Lower lobe of right lung (tissue), 2 donors: ENCODE measurements around the gene OSER1. TPM values are rescaled to one million over a fixed set of nuclear protein-coding genes. Genes with fewer than 3 reads are reported as not detected.

ENCODE experiments used
- ATAC-seq, 2 donors: fragments of 200-7000 bp; cut with Tn5 transposase; one replicate each; pipeline ENCODE4 v1.9.1; 2020 to 2022; ENCODE audit warnings: mild to moderate bottlenecking in 2 of 2, moderate library complexity in 2 of 2
- DNase-seq: peaks from one replicate; pipeline ENCODE4 v3.0.0-alpha.2; 2020
- H3K27ac ChIP-seq: fragments of 200-600 bp; one replicate; pipeline ENCODE4 v1.8.0; 2022
- H3K27me3 ChIP-seq: fragments of 200-600 bp; one replicate; pipeline ENCODE4 v1.8.0; 2022; ENCODE audit warnings: low read depth
- H3K36me3 ChIP-seq: fragments of 200-600 bp; one replicate; pipeline ENCODE4 v1.8.0; 2022; ENCODE audit warnings: mild to moderate bottlenecking
- H3K4me1 ChIP-seq: fragments of 200-600 bp; one replicate; pipeline ENCODE4 v1.8.0; 2022
- H3K4me3 ChIP-seq: fragments of 200-600 bp; one replicate; pipeline ENCODE4 v1.8.0; 2022; ENCODE audit warnings: mild to moderate bottlenecking
- H3K9me3 ChIP-seq: fragments of 200-600 bp; one replicate; pipeline ENCODE4 v1.8.0; 2022
- intact Hi-C: fragments of 100-400 bp; cut with DNase I; formaldehyde crosslinking; loops from one replicate; pipeline ENCODE4 v1.11.0; 2022
- total RNA-seq: library from RNA; stranded (reverse); fragmentation: NEBNext Ultra II Directional; extraction: Animal tissue kit (Norgen Biotek cat#: 25700); gene quantifications from one replicate; pipeline ENCODE4 v1.2.1, GENCODE V29; 2021
- TF ChIP-seq, protein P1 (sequence below): fragments of 200-600 bp; IDR thresholded peaks from one replicate; pipeline ENCODE4 v1.8.0; 2022; ENCODE audit warnings: antibody characterized with exemption, mild to moderate bottlenecking
- donor health status: DM: no; HTN: yes; CAD: no; lungs with severe emphysema.

OSER1 gene
- total RNA-seq, 1 donor from 2014 or later = 32.9 TPM

DNA sequence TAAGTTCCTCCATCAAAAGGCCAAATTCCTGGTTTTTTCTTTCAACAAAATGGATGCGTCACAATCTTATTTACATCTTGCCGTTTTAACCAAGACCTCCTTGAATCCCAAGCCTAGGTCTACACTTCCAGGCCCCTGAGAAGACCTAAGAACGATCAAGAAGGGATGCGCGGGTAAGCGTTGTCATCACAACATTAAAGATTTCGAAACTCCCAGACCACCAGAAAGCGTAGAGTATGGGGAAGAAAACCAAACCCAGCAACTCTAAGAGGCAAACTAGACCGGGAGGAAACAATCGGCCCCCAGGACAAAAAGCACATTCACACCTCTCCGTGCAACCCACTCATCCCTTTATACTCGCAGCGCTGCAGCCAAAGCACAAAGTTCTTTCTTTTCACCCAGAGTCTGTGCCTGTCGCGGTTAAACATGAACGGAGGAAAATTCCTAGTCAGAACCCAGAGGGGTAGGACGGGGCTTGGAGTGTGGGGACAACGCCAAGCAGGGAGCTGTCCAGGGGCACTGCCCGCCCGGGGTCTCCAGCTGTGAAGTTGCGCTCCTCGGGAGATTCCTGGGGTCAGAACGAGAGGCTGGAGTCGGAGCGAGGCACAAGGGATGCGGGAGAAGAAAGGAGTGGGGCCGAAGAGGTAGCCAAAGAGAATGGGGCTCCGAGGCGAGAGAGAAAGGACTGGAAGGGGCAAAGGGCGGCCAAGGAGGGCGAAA is 725 bp downstream of the OSER1 start:
- DNase-seq = no peak
- peaks cover 46% of the 10 kb centered on the region for H3K4me1 ChIP-seq
- peaks cover 18% of the 10 kb centered on the region for H3K36me3 ChIP-seq
- ATAC-seq = peak; percentile 5 to 17
- H3K27ac ChIP-seq = peak overlapping the region; percentile 95
- TF ChIP-seq, protein P1, sequence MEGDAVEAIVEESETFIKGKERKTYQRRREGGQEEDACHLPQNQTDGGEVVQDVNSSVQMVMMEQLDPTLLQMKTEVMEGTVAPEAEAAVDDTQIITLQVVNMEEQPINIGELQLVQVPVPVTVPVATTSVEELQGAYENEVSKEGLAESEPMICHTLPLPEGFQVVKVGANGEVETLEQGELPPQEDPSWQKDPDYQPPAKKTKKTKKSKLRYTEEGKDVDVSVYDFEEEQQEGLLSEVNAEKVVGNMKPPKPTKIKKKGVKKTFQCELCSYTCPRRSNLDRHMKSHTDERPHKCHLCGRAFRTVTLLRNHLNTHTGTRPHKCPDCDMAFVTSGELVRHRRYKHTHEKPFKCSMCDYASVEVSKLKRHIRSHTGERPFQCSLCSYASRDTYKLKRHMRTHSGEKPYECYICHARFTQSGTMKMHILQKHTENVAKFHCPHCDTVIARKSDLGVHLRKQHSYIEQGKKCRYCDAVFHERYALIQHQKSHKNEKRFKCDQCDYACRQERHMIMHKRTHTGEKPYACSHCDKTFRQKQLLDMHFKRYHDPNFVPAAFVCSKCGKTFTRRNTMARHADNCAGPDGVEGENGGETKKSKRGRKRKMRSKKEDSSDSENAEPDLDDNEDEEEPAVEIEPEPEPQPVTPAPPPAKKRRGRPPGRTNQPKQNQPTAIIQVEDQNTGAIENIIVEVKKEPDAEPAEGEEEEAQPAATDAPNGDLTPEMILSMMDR = no peak
- H3K27me3 ChIP-seq = no peaks in the 10 kb centered on the region
- H3K9me3 ChIP-seq = no peaks in the 10 kb centered on the region
- peak overlapping the region; percentile 89 for H3K4me3 ChIP-seq
- intact Hi-C loops = no loop called here

DNA sequence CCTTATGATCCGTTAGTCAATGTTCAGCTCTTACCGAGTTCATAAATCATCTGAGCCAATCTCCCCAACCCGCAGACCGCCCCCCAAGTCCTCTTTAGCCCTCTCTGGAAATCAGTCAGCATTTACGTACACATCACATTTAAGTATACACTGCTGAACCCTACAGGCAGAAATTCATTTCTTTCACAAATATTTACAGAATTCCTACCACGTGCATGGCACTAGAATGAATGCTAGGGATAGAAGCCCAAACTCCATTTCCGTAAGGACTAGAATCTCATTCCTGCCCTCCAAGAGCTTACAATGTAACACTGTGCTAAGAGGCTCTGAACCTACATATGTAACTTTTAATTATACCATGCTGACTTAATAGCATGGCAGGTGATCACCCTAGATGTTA is 1.8 kb downstream of the OSER1 start:
- no peak for ATAC-seq

DNA sequence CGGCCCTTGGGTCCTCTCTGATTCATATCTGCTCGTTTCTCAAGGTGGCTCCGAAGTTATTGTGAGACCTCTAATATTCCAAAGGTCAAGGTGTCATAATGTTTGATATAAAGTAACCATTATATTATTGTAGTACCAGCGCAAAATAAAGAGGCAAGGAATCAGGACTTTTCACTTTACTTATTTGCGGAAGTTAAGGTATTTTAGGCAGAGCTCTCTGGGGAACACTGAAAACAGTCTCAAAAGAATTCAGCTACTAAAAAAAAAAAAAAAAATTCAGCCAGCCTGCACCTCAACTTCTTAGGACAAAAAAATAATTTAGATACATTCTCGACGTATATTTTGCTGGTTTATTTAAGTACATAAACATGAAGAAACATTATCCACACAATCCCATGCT is 2.4 kb downstream of the OSER1 start:
- Histone ChIP-seq H3K27ac (no peak overlapping the region), H3K4me3 (peak overlapping the region; percentile 89), H3K4me1 (peaks cover 55% of the 10 kb centered on the region), H3K9me3 (no peaks in the 10 kb centered on the region), H3K27me3 (no peaks in the 10 kb centered on the region), H3K36me3 (peaks cover 25% of the 10 kb centered on the region)
- ATAC-seq (no peak), DNase-seq (no peak)
- TF ChIP-seq, protein P1 = no peak
- intact Hi-C loops = no loop called here

More for the DNA sequence above, 1.8 kb downstream of the OSER1 start:
- Histone ChIP-seq H3K27me3 (no peaks in the 10 kb centered on the region), H3K9me3 (no peaks in the 10 kb centered on the region), H3K27ac (no peak overlapping the region), H3K4me3 (peak overlapping the region; percentile 89), H3K4me1 (peaks cover 55% of the 10 kb centered on the region), H3K36me3 (peaks cover 23% of the 10 kb centered on the region)
- TF ChIP-seq, protein P1 = no peak
- DNase-seq = no peak
- intact Hi-C loops = no loop called here

DNA sequence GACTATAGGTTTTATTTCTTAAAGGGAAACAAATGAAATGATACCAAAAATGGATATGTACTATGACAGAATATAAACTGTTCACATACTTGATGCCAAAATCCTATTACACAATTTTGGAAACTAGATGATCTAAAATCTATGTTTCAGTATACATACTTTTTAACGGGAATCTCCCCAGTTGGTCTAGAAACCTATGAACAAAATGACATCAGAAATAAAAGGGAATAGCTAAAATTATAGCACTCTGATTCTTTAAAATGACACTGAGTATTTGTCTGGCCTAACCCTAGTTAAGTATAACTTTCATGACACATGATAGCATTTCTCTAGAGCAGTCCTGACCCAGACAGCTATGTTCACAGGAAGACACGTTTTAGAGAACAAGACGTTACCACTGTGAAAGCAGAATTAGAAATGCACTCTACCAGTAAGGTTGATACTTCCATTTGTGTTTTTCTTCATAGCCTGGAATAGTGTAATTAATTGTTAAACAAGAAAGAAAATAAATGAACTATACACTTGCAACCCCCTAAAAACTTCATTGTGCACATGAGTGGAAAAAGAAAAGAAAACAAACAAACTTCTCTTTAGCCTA is 3.3 kb downstream of the OSER1 start:
- intact Hi-C loops = no loop called here
- no peak for DNase-seq
- H3K27ac ChIP-seq = no peak overlapping the region
- TF ChIP-seq, protein P1 = no peak
- peaks cover 34% of the 10 kb centered on the region for H3K36me3 ChIP-seq
- peaks cover 53% of the 10 kb centered on the region for H3K4me1 ChIP-seq
- H3K9me3 ChIP-seq = no peaks in the 10 kb centered on the region
- no peak overlapping the region for H3K4me3 ChIP-seq
- H3K27me3 ChIP-seq = no peaks in the 10 kb centered on the region
- no peak for ATAC-seq

DNA sequence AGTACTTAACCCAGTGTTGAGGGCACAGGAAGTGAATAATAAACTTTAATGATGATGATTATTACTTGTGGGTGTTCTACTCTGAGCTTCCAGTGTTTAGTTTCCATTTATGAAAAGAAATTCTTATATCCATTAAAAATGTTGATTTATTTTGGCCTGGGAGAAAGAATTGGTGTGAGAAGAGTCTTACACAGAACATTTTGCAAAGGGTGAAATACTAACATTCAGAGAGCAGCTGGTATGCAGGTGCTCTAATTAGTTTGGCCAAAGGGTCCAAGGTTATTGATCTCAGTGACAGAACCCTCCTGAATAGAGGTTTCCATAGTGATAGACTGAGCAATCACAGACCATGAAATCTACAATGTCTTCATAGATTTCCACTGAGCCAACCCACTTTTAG is 4.4 kb downstream of the OSER1 start:
- TF ChIP-seq, protein P1 = no peak
- intact Hi-C loops = no loop called here
- Histone ChIP-seq H3K4me1 (peaks cover 46% of the 10 kb centered on the region), H3K36me3 (peaks cover 45% of the 10 kb centered on the region), H3K4me3 (no peak overlapping the region), H3K27ac (no peak overlapping the region), H3K9me3 (no peaks in the 10 kb centered on the region), H3K27me3 (no peaks in the 10 kb centered on the region)
- ATAC-seq (no peak), DNase-seq (no peak)
